HCT116 (cell line): Measurements from ENCODE around the gene IGSF9. TPM values are rescaled to one million over a fixed set of nuclear protein-coding genes. Genes with fewer than 3 reads are reported as not detected.

Source experiments
- ATAC-seq: fragments of 200-7000 bp; cut with Tn5 transposase; 2 replicates; pipeline ENCODE4 v1.9.1; 2020; ENCODE audit warnings: mild to moderate bottlenecking, moderate library complexity
- BruUV-seq: library from RNA; stranded (reverse); fragments of 400-500 nt; replicated peaks from 2 replicates; lab custom pipeline; 2021; lab: Mats Ljungman, UMichigan
- CTCF ChIA-PET: fragments of 300-600 bp; sonication (Branson Sonifier 250); formaldehyde crosslinking; loops from one replicate; lab custom pipeline; 2021; ENCODE audit warnings: antibody characterized with exemption; lab: Charles Lee
- POLR2A ChIA-PET: fragments of 300-600, 350-600 bp; sonication (Branson Sonifier 250); formaldehyde crosslinking; loops from one replicate; lab custom pipeline; 2021; ENCODE audit warnings: antibody characterized with exemption; lab: Charles Lee
- RAD21 ChIA-PET, 2 experiments: fragments of 300-600 bp; sonication (Branson Sonifier 250); formaldehyde crosslinking; loops; one replicate each; lab custom pipeline; 2023; ENCODE audit warnings: low total read pairs in 2 of 2; ENCODE audit not compliant: uncharacterized antibody in 2 of 2, unreplicated experiment in 2 of 2, low non-redundant PET in 1 of 2; lab: Charles Lee
- DNase-seq: peaks from one replicate; pipeline ENCODE4 v3.0.0-alpha.2; 2010; ENCODE audit warnings: low read depth, low spot score
- H2AFZ ChIP-seq: fragments of 200-600 bp; shearing (Covaris generic), sonication (generic); 2 replicates; pipeline ENCODE4 v1.6.1; 2017; ENCODE audit warnings: low read depth, mixed run types, mixed read lengths, antibody characterized with exemption, low read length; ENCODE audit not compliant: poor library complexity, severe bottlenecking
- H3K27ac ChIP-seq: 2 replicates; pipeline ENCODE4 v1.5.1; 2012; ENCODE audit warnings: low read depth, low read length
- H3K27me3 ChIP-seq: fragments of 200-600 bp; sonication (generic); 2 replicates; pipeline ENCODE4 v1.6.1; 2016; ENCODE audit warnings: mixed run types, low read length, mixed read lengths; ENCODE audit not compliant: insufficient read depth
- H3K36me3 ChIP-seq, 2 experiments: fragments of 200-500 bp in 1 of 2; fragments of 200-600 bp in 1 of 2; sonication (Bioruptor generic) in 1 of 2; sonication (generic) in 1 of 2; 2 replicates each; pipeline versions ENCODE4 v1.5.1 to v1.6.1; 2014 to 2016; ENCODE audit warnings: low read length in 2 of 2, inconsistent platforms in 1 of 2, mixed read lengths in 1 of 2, mixed run types in 1 of 2; ENCODE audit not compliant: insufficient read depth in 2 of 2, control insufficient read depth in 1 of 2
- H3K4me1 ChIP-seq, 2 experiments: fragments of 200-600 bp in 1 of 2; sonication (generic) in 1 of 2; 2 replicates each; pipeline versions ENCODE4 v1.5.1 to v1.6.1; 2012 to 2017; ENCODE audit warnings: low read length in 2 of 2, inconsistent platforms in 1 of 2, mild to moderate bottlenecking in 1 of 2, mixed read lengths in 1 of 2, mixed run types in 1 of 2, moderate library complexity in 1 of 2; ENCODE audit not compliant: insufficient read depth in 2 of 2, control insufficient read depth in 1 of 2
- H3K4me2 ChIP-seq: fragments of 200-600 bp; sonication (generic); 2 replicates; pipeline ENCODE4 v1.6.1; 2017; ENCODE audit warnings: mixed run types, low read length, mixed read lengths
- H3K4me3 ChIP-seq, 2 experiments: fragments of 200-600 bp in 1 of 2; sonication (generic) in 1 of 2; replicated peaks in 1 of 2; 2 replicates each; pipeline ENCODE4 v1.5.1; 2011 to 2016; ENCODE audit warnings: low read length in 2 of 2, control low read depth in 1 of 2, low read depth in 1 of 2, mild to moderate bottlenecking in 1 of 2, mixed read lengths in 1 of 2, mixed run types in 1 of 2
- H3K79me2 ChIP-seq: fragments of 200-600 bp; sonication (generic); 2 replicates; pipeline ENCODE4 v1.6.1; 2017; ENCODE audit warnings: mild to moderate bottlenecking, mixed run types, low read length, moderate library complexity, mixed read lengths; ENCODE audit not compliant: insufficient read depth
- H3K9ac ChIP-seq: fragments of 200-600 bp; sonication (generic); 2 replicates; pipeline ENCODE4 v1.6.1; 2016; ENCODE audit warnings: low read length, mixed read lengths
- H3K9me2 ChIP-seq: fragments of 200-600 bp; sonication (generic), shearing (Covaris generic); 2 replicates; pipeline ENCODE4 v1.6.1; 2017; ENCODE audit warnings: mixed run types, mild to moderate bottlenecking, moderate library complexity; ENCODE audit not compliant: insufficient read depth
- H3K9me3 ChIP-seq, 2 experiments: fragments of 200-500 bp in 1 of 2; fragments of 200-600 bp in 1 of 2; sonication (Bioruptor generic) in 1 of 2; sonication (generic) in 1 of 2; 2 replicates each; pipeline ENCODE4 v1.6.1; 2014 to 2017; ENCODE audit warnings: low read length in 2 of 2, mixed read lengths in 2 of 2, inconsistent platforms in 1 of 2, low read depth in 1 of 2, mild to moderate bottlenecking in 1 of 2, mixed run types in 1 of 2, moderate library complexity in 1 of 2; ENCODE audit not compliant: control insufficient read depth in 1 of 2, insufficient read depth in 1 of 2
- H4K20me1 ChIP-seq: fragments of 200-600 bp; sonication (generic), shearing (Covaris generic); 2 replicates; pipeline ENCODE4 v1.6.1; 2017; ENCODE audit warnings: mixed run types, mild to moderate bottlenecking, moderate library complexity; ENCODE audit not compliant: insufficient read depth
- CEBPB ChIP-seq: IDR thresholded peaks from 2 replicates; pipeline ENCODE4 v1.6.1; 2012; ENCODE audit warnings: low read depth
- CTCF ChIP-seq, 3 experiments: fragments of 200-600 bp in 1 of 3; sonication (generic) in 1 of 3; IDR thresholded peaks in 2 of 3; conservative IDR thresholded peaks in 1 of 3; 2 replicates each; pipeline ENCODE4 v1.5.1; 2012 to 2017; ENCODE audit warnings: low read depth in 2 of 3, low read length in 2 of 3, antibody characterized with exemption in 1 of 3, borderline replicate concordance in 1 of 3, control low read depth in 1 of 3, mild to moderate bottlenecking in 1 of 3, mixed read lengths in 1 of 3, mixed run types in 1 of 3, moderate library complexity in 1 of 3; ENCODE audit not compliant: insufficient read depth in 1 of 3
- EGR1 ChIP-seq: IDR thresholded peaks from 2 replicates; pipeline ENCODE4 v1.6.1; 2012; ENCODE audit warnings: low read depth
- EZH2phosphoT487 ChIP-seq: fragments of 200-600 bp; IDR thresholded peaks from 2 replicates; pipeline ENCODE4 v1.6.1; 2018; ENCODE audit warnings: antibody characterized with exemption, borderline replicate concordance
- MAX ChIP-seq: IDR thresholded peaks from 2 replicates; pipeline ENCODE4 v1.6.1; 2012
- SIN3A ChIP-seq: IDR thresholded peaks from 2 replicates; pipeline ENCODE4 v1.6.1; 2012; ENCODE audit warnings: low read depth
- TCF7L2 ChIP-seq: IDR thresholded peaks from 2 replicates; pipeline ENCODE4 v1.7.0; 2011; ENCODE audit warnings: borderline replicate concordance, inconsistent platforms; ENCODE audit not compliant: insufficient read depth, insufficient read length; ENCODE audit errors: extremely low read depth
- YY1 ChIP-seq: IDR thresholded peaks from 2 replicates; pipeline ENCODE4 v1.6.1; 2011; ENCODE audit warnings: low read length, low read depth, moderate library complexity, mild to moderate bottlenecking; ENCODE audit not compliant: insufficient replicate concordance; ENCODE audit errors: extremely low read depth
- ZNF274 ChIP-seq: fragments of 200-500 bp; sonication (Bioruptor generic); IDR thresholded peaks from 2 replicates; pipeline ENCODE4 v1.6.1; 2014; ENCODE audit warnings: mild to moderate bottlenecking, low read depth, low read length, inconsistent platforms
- intact Hi-C: fragments of 100-400 bp; cut with micrococcal nuclease; formaldehyde crosslinking; loops from 2 replicates; pipeline ENCODE4 v1.10.0; 2022
- total RNA-seq: library from RNA; stranded (reverse); gene quantifications from one replicate; pipeline ENCODE4 v1.2.1, GENCODE V29; 2021; ENCODE audit not compliant: unreplicated experiment

The IGSF9 gene
- total RNA-seq, 1 experiment from 2014 or later, result 10.3 TPM

- intact Hi-C loops, result no loop called here
- ATAC-seq, result no peak
- H3K27me3 ChIP-seq, result no peaks in the 10 kb centered on the region
- no TSS peak for BruUV-seq
- no peaks in the 10 kb centered on the region for H4K20me1 ChIP-seq
- DNase-seq, result no peak
- H3K9ac ChIP-seq, result no peak overlapping the region
- no peak overlapping the region for H3K27ac ChIP-seq
- H3K4me3 ChIP-seq, result no peak overlapping the region
- ChIA-PET CTCF (interaction anchor here (1.5 kb wide), 1 partner anchor 15 kb away, joined by 9 read pairs; no protein-coding TSS in a partner anchor), RAD21 (no interaction called here), POLR2A (no interaction called here)
- no peak for TF ChIP-seq ZNF274
- no peak for TF ChIP-seq TCF7L2
- TF ChIP-seq EGR1, result no peak
- no peak for TF ChIP-seq MAX
- no peak for TF ChIP-seq CTCF (IDR thresholded peaks at IDR 0.05 in 2 of 3, conservative IDR thresholded peaks at IDR 0.05 in 1 of 3; ENCODE audit: borderline replicate concordance in 1 of 3, insufficient read depth in 1 of 3, low read depth in 2 of 3, low read length in 2 of 3)
- TF ChIP-seq YY1, result no peak
- no peak for TF ChIP-seq SIN3A
- no peak for TF ChIP-seq EZH2phosphoT487
- no peak for TF ChIP-seq CEBPB
- H3K79me2 ChIP-seq, result no peaks in the 10 kb centered on the region
- H3K9me2 ChIP-seq, result no peaks in the 10 kb centered on the region
- no peak overlapping the region for H3K4me2 ChIP-seq
- no peaks in the 10 kb centered on the region for H3K36me3 ChIP-seq
- H2AFZ ChIP-seq, result peak overlapping the region; percentile 83
- H3K4me1 ChIP-seq, result peaks cover 0 to 9% of the 10 kb centered on the region in 2 experiments; a peak in 2 of 4 replicates
- H3K9me3 ChIP-seq, result no peaks in the 10 kb centered on the region
These were observed 46.1 kb upstream of the IGSF9 start for GRCh38 chr1:159991513-159991912.
